Type B pancreatic cell (in vitro differentiated cells): ENCODE results near the gene ACE2. TPM values are rescaled to one million over a fixed set of nuclear protein-coding genes. Genes with fewer than 3 reads are reported as not detected.

Source experiments
- DNase-seq: peaks from one replicate; pipeline ENCODE4 v3.0.0; 2021; ENCODE audit warnings: mixed read lengths; ENCODE audit not compliant: unreplicated experiment; ENCODE audit errors: extremely low spot score
- H3K27ac Mint-ChIP-seq: 2 replicates; pipeline ENCODE4 v1.8.0; 2021; ENCODE audit warnings: mild to moderate bottlenecking, mixed read lengths
- H3K27me3 Mint-ChIP-seq: 2 replicates; pipeline ENCODE4 v1.8.0; 2021; ENCODE audit warnings: mixed read lengths
- H3K36me3 Mint-ChIP-seq: 2 replicates; pipeline ENCODE4 v1.8.0; 2021; ENCODE audit warnings: mixed read lengths
- H3K4me1 Mint-ChIP-seq: one replicate; pipeline ENCODE4 v1.8.0; 2021; ENCODE audit warnings: mixed read lengths; ENCODE audit not compliant: unreplicated experiment
- H3K4me3 Mint-ChIP-seq: 2 replicates; pipeline ENCODE4 v1.8.0; 2021; ENCODE audit warnings: mild to moderate bottlenecking, mixed read lengths
- H3K9me3 Mint-ChIP-seq: 2 replicates; pipeline ENCODE4 v1.8.0; 2021; ENCODE audit warnings: mixed read lengths
- total RNA-seq: library from RNA; stranded (reverse); gene quantifications from 2 replicates; pipeline ENCODE4 v1.2.1, GENCODE V29; 2021; ENCODE audit warnings: low replicate concordance
- TF ChIP-seq, protein P1 (sequence below): fragments of 200-600 bp; sonication (generic); conservative IDR thresholded peaks from 2 replicates; pipeline ENCODE4 v1.5.0; 2021; ENCODE audit warnings: antibody characterized with exemption, mild to moderate bottlenecking

The ACE2 gene
- total RNA-seq, 1 donor from 2014 or later, result 22.6 TPM

DNA sequence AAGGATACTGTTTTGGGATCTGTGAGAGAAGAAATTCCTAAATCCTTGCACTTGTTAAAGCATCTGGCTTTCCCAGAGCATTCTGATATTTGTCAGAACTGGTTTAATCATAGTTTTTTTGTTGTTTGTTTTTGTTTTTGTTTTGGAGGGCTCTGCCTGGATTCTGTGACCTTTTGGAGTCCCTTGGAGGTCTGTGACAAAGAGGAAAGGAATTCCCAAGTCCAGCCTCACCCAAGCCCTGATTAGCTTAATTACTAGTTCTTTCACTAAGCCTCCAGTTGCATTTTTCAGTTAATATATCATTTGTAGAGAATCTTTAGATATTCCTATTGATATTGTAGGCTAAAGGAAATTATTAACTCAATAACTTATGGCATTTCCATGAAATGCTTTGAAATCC is 711 bp downstream of the ACE2 start:
- peaks cover 5% of the 10 kb centered on the region for H3K4me1 Mint-ChIP-seq
- no peaks in the 10 kb centered on the region for H3K27me3 Mint-ChIP-seq
- peaks cover 5% of the 10 kb centered on the region for H3K9me3 Mint-ChIP-seq
- no peak overlapping the region for H3K4me3 Mint-ChIP-seq
- no peak for DNase-seq
- TF ChIP-seq, protein P1, sequence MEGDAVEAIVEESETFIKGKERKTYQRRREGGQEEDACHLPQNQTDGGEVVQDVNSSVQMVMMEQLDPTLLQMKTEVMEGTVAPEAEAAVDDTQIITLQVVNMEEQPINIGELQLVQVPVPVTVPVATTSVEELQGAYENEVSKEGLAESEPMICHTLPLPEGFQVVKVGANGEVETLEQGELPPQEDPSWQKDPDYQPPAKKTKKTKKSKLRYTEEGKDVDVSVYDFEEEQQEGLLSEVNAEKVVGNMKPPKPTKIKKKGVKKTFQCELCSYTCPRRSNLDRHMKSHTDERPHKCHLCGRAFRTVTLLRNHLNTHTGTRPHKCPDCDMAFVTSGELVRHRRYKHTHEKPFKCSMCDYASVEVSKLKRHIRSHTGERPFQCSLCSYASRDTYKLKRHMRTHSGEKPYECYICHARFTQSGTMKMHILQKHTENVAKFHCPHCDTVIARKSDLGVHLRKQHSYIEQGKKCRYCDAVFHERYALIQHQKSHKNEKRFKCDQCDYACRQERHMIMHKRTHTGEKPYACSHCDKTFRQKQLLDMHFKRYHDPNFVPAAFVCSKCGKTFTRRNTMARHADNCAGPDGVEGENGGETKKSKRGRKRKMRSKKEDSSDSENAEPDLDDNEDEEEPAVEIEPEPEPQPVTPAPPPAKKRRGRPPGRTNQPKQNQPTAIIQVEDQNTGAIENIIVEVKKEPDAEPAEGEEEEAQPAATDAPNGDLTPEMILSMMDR, result no peak
- H3K27ac Mint-ChIP-seq, result peak overlapping the region; percentile 32
- H3K36me3 Mint-ChIP-seq, result peaks cover 4% of the 10 kb centered on the region

- Mint-ChIP-seq H3K27ac (no peak overlapping the region), H3K36me3 (peaks cover 4% of the 10 kb centered on the region), H3K27me3 (no peaks in the 10 kb centered on the region), H3K4me1 (peaks cover 5% of the 10 kb centered on the region), H3K9me3 (peaks cover 5% of the 10 kb centered on the region), H3K4me3 (no peak overlapping the region)
- DNase-seq, result no peak
- TF ChIP-seq, protein P1, result no peak
These were observed 1.3 kb downstream of the ACE2 start for GRCh38 chrX:15599461-15599860.

DNA sequence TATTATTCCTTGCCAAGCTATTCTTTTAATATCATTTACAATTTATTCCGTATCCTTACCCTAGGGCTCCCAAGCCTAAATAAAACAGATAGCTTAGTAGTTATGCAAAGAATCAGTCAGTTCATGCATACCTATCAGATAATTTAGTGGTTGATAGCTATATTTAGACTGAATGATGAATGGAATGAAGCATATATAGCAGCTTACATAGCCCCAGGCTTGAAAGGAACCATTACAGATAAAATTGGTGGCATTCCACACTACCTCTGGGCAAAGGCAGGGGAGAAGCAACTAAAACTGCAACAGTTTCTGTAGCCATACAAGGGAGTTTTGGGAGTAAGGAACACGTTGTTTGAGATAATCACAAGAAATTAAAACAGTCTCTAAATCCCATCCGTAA is 2.7 kb downstream of the ACE2 start:
- no peak for DNase-seq
- Mint-ChIP-seq H3K9me3 (peaks cover 5% of the 10 kb centered on the region), H3K27ac (peak overlapping the region; percentile 62), H3K36me3 (peaks cover 4% of the 10 kb centered on the region), H3K27me3 (peaks cover 2% of the 10 kb centered on the region), H3K4me1 (peaks cover 5% of the 10 kb centered on the region), H3K4me3 (peak overlapping the region; percentile 10)
- TF ChIP-seq, protein P1, result no peak

DNA sequence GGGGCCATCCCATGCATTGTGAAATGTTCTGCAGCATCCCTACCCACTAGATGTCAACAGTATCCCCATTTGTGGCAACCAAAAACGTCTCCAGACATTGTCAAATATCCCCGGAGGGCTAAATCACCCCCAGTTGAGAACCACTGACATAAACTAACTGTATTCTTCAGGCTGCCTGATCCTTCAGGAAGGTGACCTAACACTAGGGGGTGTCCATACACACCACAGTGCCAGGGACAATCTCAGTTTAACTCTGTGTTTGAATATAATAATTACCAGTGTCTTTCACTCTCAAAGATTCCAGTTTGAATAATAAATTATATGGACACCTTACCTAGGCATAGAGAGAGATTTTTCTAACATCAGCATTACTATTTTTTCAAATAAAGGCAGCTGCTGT is 6.4 kb downstream of the ACE2 start:
- Mint-ChIP-seq H3K4me3 (no peak overlapping the region), H3K27me3 (peaks cover 9% of the 10 kb centered on the region), H3K36me3 (no peaks in the 10 kb centered on the region), H3K9me3 (no peaks in the 10 kb centered on the region), H3K4me1 (no peaks in the 10 kb centered on the region), H3K27ac (no peak overlapping the region)
- TF ChIP-seq, protein P1, result peak; percentile 28
- no peak for DNase-seq

- Mint-ChIP-seq H3K27me3 (no peaks in the 10 kb centered on the region), H3K9me3 (no peaks in the 10 kb centered on the region), H3K4me3 (no peak overlapping the region), H3K27ac (peak overlapping the region; percentile 41), H3K36me3 (no peaks in the 10 kb centered on the region), H3K4me1 (peaks cover 5% of the 10 kb centered on the region)
- TF ChIP-seq, protein P1, result no peak
- no peak for DNase-seq
These were observed 20.7 kb downstream of the ACE2 start for GRCh38 chrX:15579778-15580747.
